SU-DHL-6 (cell line): ENCODE measurements around the gene SLC35B2.

ENCODE experiments used
- H2AFZ ChIP-seq: fragments of 200-600 bp; sonication (generic); 2 replicates; pipeline ENCODE4 v1.6.1; 2014; ENCODE audit warnings: low read depth, mild to moderate bottlenecking, moderate library complexity, mixed read lengths, antibody characterized with exemption, low read length; ENCODE audit not compliant: severe bottlenecking
- H3F3A ChIP-seq: fragments of 200-600 bp; shearing (Covaris generic); 2 replicates; pipeline ENCODE4 v1.6.0; 2016; ENCODE audit warnings: antibody characterized with exemption, mild to moderate bottlenecking; ENCODE audit not compliant: insufficient read depth
- H3K27ac ChIP-seq: fragments of 200-600 bp; sonication (generic); 2 replicates; pipeline ENCODE4 v1.5.1; 2016; ENCODE audit warnings: low read depth, mild to moderate bottlenecking, low read length, moderate library complexity, mixed read lengths
- H3K27me3 ChIP-seq: fragments of 200-600 bp; sonication (generic), shearing (Covaris generic); 2 replicates; pipeline ENCODE4 v1.6.0; 2014; ENCODE audit warnings: mild to moderate bottlenecking, low read length
- H3K36me3 ChIP-seq: fragments of 200-600 bp; sonication (generic); 2 replicates; pipeline ENCODE4 v1.6.1; 2014; ENCODE audit warnings: mild to moderate bottlenecking, low read length, mixed read lengths
- H3K4me2 ChIP-seq: fragments of 300-600, 200-600 bp; shearing (Covaris generic), sonication (generic); 2 replicates; pipeline ENCODE4 v1.6.0; 2014; ENCODE audit warnings: low read length, low read depth, mild to moderate bottlenecking; ENCODE audit not compliant: poor library complexity, severe bottlenecking
- H3K4me3 ChIP-seq: fragments of 200-600 bp; sonication (generic); 2 replicates; pipeline ENCODE4 v1.5.1; 2014; ENCODE audit warnings: antibody characterized with exemption, low read length, mild to moderate bottlenecking, mixed read lengths; ENCODE audit not compliant: insufficient read depth, poor library complexity, severe bottlenecking
- H3K79me2 ChIP-seq: fragments of 200-600 bp; sonication (generic); 2 replicates; pipeline ENCODE4 v1.6.1; 2014; ENCODE audit warnings: mild to moderate bottlenecking, low read length, moderate library complexity; ENCODE audit not compliant: insufficient read depth
- H3K9ac ChIP-seq: fragments of 200-600 bp; sonication (generic); 2 replicates; pipeline ENCODE4 v1.7.0; 2014; ENCODE audit warnings: mild to moderate bottlenecking, low read length
- H3K9me2 ChIP-seq: fragments of 200-600 bp; sonication (generic); replicated peaks from 2 replicates; pipeline ENCODE4 v1.6.1; 2014; ENCODE audit warnings: low read length; ENCODE audit not compliant: insufficient read depth
- H3K9me3 ChIP-seq: fragments of 200-600 bp; sonication (generic); 2 replicates; pipeline ENCODE4 v1.6.1; 2014; ENCODE audit warnings: low read length, mixed read lengths; ENCODE audit not compliant: insufficient read depth
- H4K20me1 ChIP-seq: fragments of 200-600 bp; sonication (generic); 2 replicates; pipeline ENCODE4 v1.6.1; 2014; ENCODE audit warnings: low read depth, mild to moderate bottlenecking, antibody characterized with exemption, low read length, moderate library complexity, mixed read lengths
- CTCF ChIP-seq: fragments of 200-600 bp; sonication (generic); IDR thresholded peaks from one replicate; pipeline ENCODE4 v1.5.1; 2017; ENCODE audit warnings: antibody characterized with exemption, mild to moderate bottlenecking, low read length, moderate library complexity; ENCODE audit not compliant: insufficient read depth, poor library complexity, severe bottlenecking
- EZH2phosphoT487 ChIP-seq: fragments of 200-600 bp; sonication (generic), shearing (Covaris generic); conservative IDR thresholded peaks from 2 replicates; pipeline ENCODE4 v1.6.1; 2018; ENCODE audit warnings: mild to moderate bottlenecking, antibody characterized with exemption, low read length, moderate library complexity, mixed read lengths

Gene SLC35B2

GRCh38 chr6:44262467-44263353 is 5.4 kb upstream of the SLC35B2 start:
- no peaks in the 10 kb centered on the region for H3K36me3 ChIP-seq
- H3K79me2 ChIP-seq: peaks cover 29% of the 10 kb centered on the region
- TF ChIP-seq CTCF (no peak), EZH2phosphoT487 (no peak)

GRCh38 chr6:44261581-44261980 is 4.3 kb upstream of the SLC35B2 start:
- H3K79me2 ChIP-seq: peaks cover 34% of the 10 kb centered on the region
- H3F3A ChIP-seq: peaks cover 55% of the 10 kb centered on the region
- H3K9me3 ChIP-seq: no peaks in the 10 kb centered on the region
- no peaks in the 10 kb centered on the region for H3K36me3 ChIP-seq
- H3K4me3 ChIP-seq: no peak overlapping the region
- no peak overlapping the region; the same call in 1 of the 2 replicates for H3K9ac ChIP-seq
- no peak overlapping the region for H2AFZ ChIP-seq
- no peaks in the 10 kb centered on the region for H3K9me2 ChIP-seq
- H3K27me3 ChIP-seq: no peaks in the 10 kb centered on the region
- TF ChIP-seq CTCF (no peak), EZH2phosphoT487 (no peak)
- no peaks in the 10 kb centered on the region for H4K20me1 ChIP-seq
- H3K27ac ChIP-seq: peak overlapping the region; percentile 86
- H3K4me2 ChIP-seq: peak overlapping the region; percentile 91

More at GRCh38 chr6:44262467-44263353, 5.4 kb upstream of the SLC35B2 start:
- Histone ChIP-seq H3K9me2 (no peaks in the 10 kb centered on the region), H3K4me3 (peak overlapping the region; percentile 78), H2AFZ (no peak overlapping the region), H3K4me2 (peak overlapping the region; percentile 91), H3K9me3 (no peaks in the 10 kb centered on the region), H3K27ac (peak overlapping the region; percentile 86), H3K9ac (peak overlapping the region; percentile 80), H4K20me1 (no peaks in the 10 kb centered on the region), H3F3A (peaks cover 49% of the 10 kb centered on the region), H3K27me3 (no peaks in the 10 kb centered on the region)

DNA sequence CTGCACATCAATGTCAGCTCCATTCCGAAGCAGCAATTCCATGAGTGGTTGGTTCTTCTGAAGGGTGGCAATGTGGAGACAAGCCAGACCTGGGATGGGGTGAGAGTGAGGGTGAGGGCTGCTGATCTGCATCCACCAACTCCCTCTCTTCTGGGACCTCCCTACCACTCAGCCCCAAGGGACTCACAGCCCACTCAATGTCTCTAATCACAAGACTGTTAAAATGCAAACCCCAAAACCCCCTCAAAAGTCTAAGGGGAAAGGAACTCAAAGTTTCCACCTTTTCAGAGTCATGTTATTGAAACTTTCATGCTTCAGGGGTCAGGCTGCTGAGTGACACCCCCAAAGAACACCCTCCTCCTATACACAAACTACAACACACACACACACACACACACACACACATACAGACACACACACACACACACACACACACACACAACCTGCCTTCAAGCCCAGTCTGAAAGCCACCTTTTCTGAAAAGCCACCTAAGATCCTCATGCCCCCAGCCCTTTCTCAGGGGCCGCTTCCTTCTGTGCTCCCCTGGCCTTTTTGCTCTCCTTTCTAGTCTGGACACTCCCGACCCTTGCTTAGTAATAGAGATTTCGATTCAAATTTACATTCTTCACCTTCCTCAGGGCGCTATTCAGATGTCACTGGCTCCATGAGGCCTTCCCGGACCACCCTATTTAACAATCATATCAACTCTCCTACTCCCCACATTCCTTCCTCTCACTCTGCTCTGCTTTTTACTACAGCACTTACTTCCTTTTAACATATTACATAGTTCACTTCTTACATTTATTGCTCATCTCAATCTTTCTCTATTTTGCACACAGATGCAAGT is 3.3 kb upstream of the SLC35B2 start:
- H3F3A ChIP-seq: peaks cover 55% of the 10 kb centered on the region
- no peak overlapping the region for H3K9ac ChIP-seq
- H3K36me3 ChIP-seq: no peaks in the 10 kb centered on the region
- no peak for TF ChIP-seq EZH2phosphoT487
- TF ChIP-seq CTCF: no peak
- no peaks in the 10 kb centered on the region for H3K9me2 ChIP-seq
- H3K4me2 ChIP-seq: peak overlapping the region; percentile 0
- no peaks in the 10 kb centered on the region for H3K9me3 ChIP-seq
- H3K79me2 ChIP-seq: peaks cover 36% of the 10 kb centered on the region
- no peak overlapping the region for H3K4me3 ChIP-seq
- peak overlapping the region; percentile 33; the same call in 1 of the 2 replicates for H3K27ac ChIP-seq
- H4K20me1 ChIP-seq: no peaks in the 10 kb centered on the region
- H3K27me3 ChIP-seq: no peaks in the 10 kb centered on the region
- H2AFZ ChIP-seq: no peak overlapping the region
